LNCaP clone FGC (cell line): ENCODE data around the gene MUC5AC.
"Not testable (repeated sequence)": the region's sequence is repeated elsewhere in the genome, so short reads cannot be mapped to it uniquely, and the experiment has no call there.

Experiments used
- DNase-seq: peaks from one replicate; pipeline ENCODE4 v3.0.0-alpha.2; 2011; ENCODE audit warnings: low read depth
- H3K4me3 ChIP-seq: 2 replicates; pipeline ENCODE4 v1.5.1; 2011; ENCODE audit warnings: mild to moderate bottlenecking, low read depth, low read length, control low read depth
- CTCF ChIP-seq: IDR thresholded peaks from 2 replicates; pipeline ENCODE4 v1.5.1; 2012; ENCODE audit warnings: mild to moderate bottlenecking; ENCODE audit not compliant: control insufficient read depth, insufficient read depth; ENCODE audit errors: extremely low read depth

MUC5AC gene

DNA sequence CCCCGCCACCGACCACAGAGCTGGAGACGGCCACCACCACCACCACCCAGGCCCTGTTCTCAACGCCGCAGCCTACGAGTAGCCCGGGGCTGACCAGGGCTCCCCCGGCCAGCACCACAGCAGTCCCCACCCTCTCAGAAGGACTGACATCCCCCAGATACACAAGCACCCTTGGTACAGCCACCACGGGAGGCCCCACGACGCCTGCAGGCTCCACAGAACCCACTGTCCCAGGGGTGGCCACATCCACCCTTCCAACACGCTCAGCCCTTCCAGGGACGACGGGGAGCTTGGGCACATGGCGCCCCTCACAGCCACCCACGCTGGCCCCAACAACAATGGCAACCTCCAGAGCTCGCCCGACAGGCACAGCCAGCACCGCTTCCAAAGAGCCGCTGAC, 84.0 kb downstream of the MUC5AC start:
- DNase-seq, result no peak
- no peak overlapping the region for H3K4me3 ChIP-seq
- no peak for TF ChIP-seq CTCF

- no peak for TF ChIP-seq CTCF
- no peak overlapping the region for H3K4me3 ChIP-seq
- DNase-seq, result no peak
Measured at GRCh38 chr11:1242289-1242688, 84.5 kb downstream of the MUC5AC start.

DNA sequence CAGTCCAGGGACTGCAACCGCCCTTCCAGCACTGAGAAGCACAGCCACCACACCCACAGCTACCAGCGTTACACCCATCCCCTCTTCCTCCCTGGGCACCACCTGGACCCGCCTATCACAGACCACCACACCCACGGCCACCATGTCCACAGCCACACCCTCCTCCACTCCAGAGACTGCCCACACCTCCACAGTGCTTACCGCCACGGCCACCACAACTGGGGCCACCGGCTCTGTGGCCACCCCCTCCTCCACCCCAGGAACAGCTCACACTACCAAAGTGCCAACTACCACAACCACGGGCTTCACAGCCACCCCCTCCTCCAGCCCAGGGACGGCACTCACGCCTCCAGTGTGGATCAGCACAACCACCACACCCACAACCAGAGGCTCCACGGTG, 85.0 kb downstream of the MUC5AC start:
- not testable (repeated sequence) for H3K4me3 ChIP-seq, DNase-seq

DNA sequence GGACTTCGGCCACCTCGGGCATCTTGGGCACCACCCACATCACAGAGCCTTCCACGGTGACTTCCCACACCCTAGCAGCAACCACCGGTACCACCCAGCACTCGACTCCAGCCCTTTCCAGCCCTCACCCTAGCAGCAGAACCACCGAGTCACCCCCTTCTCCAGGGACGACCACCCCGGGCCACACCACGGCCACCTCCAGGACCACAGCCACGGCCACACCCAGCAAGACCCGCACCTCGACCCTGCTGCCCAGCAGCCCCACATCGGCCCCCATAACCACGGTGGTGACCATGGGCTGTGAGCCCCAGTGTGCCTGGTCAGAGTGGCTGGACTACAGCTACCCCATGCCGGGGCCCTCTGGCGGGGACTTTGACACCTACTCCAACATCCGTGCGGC, 85.8 kb downstream of the MUC5AC start:
- DNase-seq, H3K4me3 ChIP-seq: not testable (repeated sequence)

DNA sequence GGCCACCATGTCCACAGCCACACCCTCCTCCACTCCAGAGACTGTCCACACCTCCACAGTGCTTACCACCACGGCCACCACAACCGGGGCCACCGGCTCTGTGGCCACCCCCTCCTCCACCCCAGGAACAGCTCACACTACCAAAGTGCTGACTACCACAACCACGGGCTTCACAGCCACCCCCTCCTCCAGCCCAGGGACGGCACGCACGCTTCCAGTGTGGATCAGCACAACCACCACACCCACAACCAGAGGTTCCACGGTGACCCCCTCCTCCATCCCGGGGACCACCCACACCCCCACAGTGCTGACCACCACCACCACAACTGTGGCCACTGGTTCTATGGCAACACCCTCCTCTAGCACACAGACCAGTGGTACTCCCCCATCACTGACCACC, 86.8 kb downstream of the MUC5AC start:
- H3K4me3 ChIP-seq, DNase-seq: not testable (repeated sequence)

DNA sequence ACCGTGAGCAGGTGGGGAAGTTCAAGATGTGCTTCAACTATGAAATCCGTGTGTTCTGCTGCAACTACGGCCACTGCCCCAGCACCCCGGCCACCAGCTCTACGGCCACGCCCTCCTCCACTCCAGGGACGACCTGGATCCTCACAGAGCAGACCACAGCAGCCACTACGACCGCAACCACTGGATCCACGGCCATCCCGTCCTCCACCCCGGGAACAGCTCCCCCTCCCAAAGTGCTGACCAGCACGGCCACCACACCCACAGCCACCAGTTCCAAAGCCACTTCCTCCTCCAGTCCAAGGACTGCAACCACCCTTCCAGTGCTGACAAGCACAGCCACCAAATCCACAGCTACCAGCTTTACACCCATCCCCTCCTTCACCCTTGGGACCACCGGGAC, 88.0 kb downstream of the MUC5AC start:
- DNase-seq, H3K4me3 ChIP-seq: not testable (repeated sequence)

GRCh38 chr11:1246301-1246700, 88.5 kb downstream of the MUC5AC start:
- H3K4me3 ChIP-seq, DNase-seq: not testable (repeated sequence)

DNA sequence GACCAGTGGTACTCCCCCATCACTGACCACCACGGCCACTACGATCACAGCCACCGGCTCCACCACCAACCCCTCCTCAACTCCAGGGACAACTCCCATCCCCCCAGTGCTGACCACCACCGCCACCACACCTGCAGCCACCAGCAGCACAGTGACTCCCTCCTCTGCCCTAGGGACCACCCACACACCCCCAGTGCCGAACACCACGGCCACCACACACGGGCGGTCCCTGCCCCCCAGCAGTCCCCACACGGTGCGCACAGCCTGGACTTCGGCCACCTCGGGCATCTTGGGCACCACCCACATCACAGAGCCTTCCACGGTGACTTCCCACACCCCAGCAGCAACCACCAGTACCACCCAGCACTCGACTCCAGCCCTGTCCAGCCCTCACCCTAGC, 89.3 kb downstream of the MUC5AC start:
- H3K4me3 ChIP-seq, DNase-seq: not testable (repeated sequence)

DNA sequence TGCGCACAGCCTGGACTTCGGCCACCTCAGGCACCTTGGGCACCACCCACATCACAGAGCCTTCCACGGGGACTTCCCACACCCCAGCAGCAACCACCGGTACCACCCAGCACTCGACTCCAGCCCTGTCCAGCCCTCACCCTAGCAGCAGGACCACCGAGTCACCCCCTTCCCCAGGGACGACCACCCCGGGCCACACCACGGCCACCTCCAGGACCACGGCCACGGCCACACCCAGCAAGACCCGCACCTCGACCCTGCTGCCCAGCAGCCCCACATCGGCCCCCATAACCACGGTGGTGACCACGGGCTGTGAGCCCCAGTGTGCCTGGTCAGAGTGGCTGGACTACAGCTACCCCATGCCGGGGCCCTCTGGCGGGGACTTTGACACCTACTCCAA, 91.2 kb downstream of the MUC5AC start:
- not testable (repeated sequence) for DNase-seq

GRCh38 chr11:1250411-1250810, 92.7 kb downstream of the MUC5AC start:
- DNase-seq, H3K4me3 ChIP-seq: not testable (repeated sequence)

More for the DNA sequence above, 91.2 kb downstream of the MUC5AC start:
- H3K4me3 ChIP-seq, result not testable (repeated sequence)
